A673 (cell line): ENCODE measurements around the gene CDHR1. TPM values are rescaled to one million over a fixed set of nuclear protein-coding genes. Genes with fewer than 3 reads are reported as not detected.

ENCODE experiments used
- BruUV-seq: library from RNA; stranded (reverse); fragments of 400-500 nt; replicated peaks from 2 replicates; lab custom pipeline; 2021; lab: Mats Ljungman, UMichigan
- CTCF ChIA-PET: fragments of 300-600 bp; sonication (Branson Sonifier 250); formaldehyde crosslinking; loops from one replicate; lab custom pipeline; 2022; ENCODE audit warnings: antibody characterized with exemption; lab: Charles Lee
- POLR2A ChIA-PET: fragments of 300-600 bp; sonication (Branson Sonifier 250); formaldehyde crosslinking; loops from one replicate; lab custom pipeline; 2022; ENCODE audit warnings: antibody characterized with exemption; ENCODE audit not compliant: low non-redundant PET; lab: Charles Lee
- DNase-seq: peaks from one replicate; pipeline ENCODE4 v3.0.0-alpha.2; 2015; ENCODE audit warnings: low spot score
- H3K27ac ChIP-seq: fragments of 200-600 bp; sonication (generic); 2 replicates; pipeline ENCODE4 v1.5.1; 2016; ENCODE audit warnings: mixed run types, low read depth, mild to moderate bottlenecking, mixed read lengths, antibody characterized with exemption, low read length; ENCODE audit not compliant: poor library complexity, severe bottlenecking
- H3K27me3 ChIP-seq: fragments of 200-600 bp; sonication (generic); replicated peaks from 2 replicates; pipeline ENCODE4 v1.6.1; 2017; ENCODE audit warnings: mixed run types, low read depth, mild to moderate bottlenecking, mixed read lengths, antibody characterized with exemption, low read length; ENCODE audit not compliant: insufficient read depth, poor library complexity
- H3K36me3 ChIP-seq: fragments of 200-600 bp; sonication (generic); 2 replicates; pipeline ENCODE4 v1.6.1; 2016; ENCODE audit warnings: mixed run types, mild to moderate bottlenecking, mixed read lengths, antibody characterized with exemption, low read length; ENCODE audit not compliant: insufficient read depth, poor library complexity, severe bottlenecking
- H3K4me1 ChIP-seq: fragments of 200-600 bp; sonication (generic); 2 replicates; pipeline ENCODE4 v1.6.1; 2017; ENCODE audit warnings: mixed run types, mild to moderate bottlenecking, mixed read lengths, antibody characterized with exemption, low read length; ENCODE audit not compliant: insufficient read depth, poor library complexity, severe bottlenecking
- H3K4me3 ChIP-seq: fragments of 200-600 bp; sonication (generic); 2 replicates; pipeline ENCODE4 v1.5.1; 2016; ENCODE audit warnings: low read depth, mixed run types, mild to moderate bottlenecking, mixed read lengths, low read length; ENCODE audit not compliant: poor library complexity, severe bottlenecking
- H3K9me3 ChIP-seq: fragments of 200-600 bp; sonication (generic); 2 replicates; pipeline ENCODE4 v1.6.1; 2016; ENCODE audit warnings: mixed run types, low read depth, mild to moderate bottlenecking, mixed read lengths, antibody characterized with exemption, low read length; ENCODE audit not compliant: poor library complexity, severe bottlenecking
- CTCF ChIP-seq: fragments of 300-800, 200-600 bp; sonication (generic); conservative IDR thresholded peaks from 2 replicates; pipeline ENCODE4 v1.5.1; 2017; ENCODE audit warnings: low read depth, mild to moderate bottlenecking, antibody characterized with exemption, low read length, moderate library complexity, mixed read lengths
- EZH2 ChIP-seq: fragments of 200-600 bp; sonication (generic); IDR thresholded peaks from 2 replicates; pipeline ENCODE4 v1.6.1; 2017; ENCODE audit warnings: borderline replicate concordance, low read depth, mild to moderate bottlenecking, mixed read lengths, antibody characterized with exemption, low read length; ENCODE audit not compliant: poor library complexity, severe bottlenecking
- intact Hi-C: fragments of 100-400 bp; cut with micrococcal nuclease; formaldehyde crosslinking; loops from one replicate; pipeline ENCODE4 v1.10.0; 2022; ENCODE audit not compliant: unreplicated experiment
- total RNA-seq: library from RNA; stranded (reverse); gene quantifications from 2 replicates; pipeline ENCODE4 v1.2.3, GENCODE V29; 2021

CDHR1 gene
- total RNA-seq, 1 experiment from 2014 or later = not detected

DNA sequence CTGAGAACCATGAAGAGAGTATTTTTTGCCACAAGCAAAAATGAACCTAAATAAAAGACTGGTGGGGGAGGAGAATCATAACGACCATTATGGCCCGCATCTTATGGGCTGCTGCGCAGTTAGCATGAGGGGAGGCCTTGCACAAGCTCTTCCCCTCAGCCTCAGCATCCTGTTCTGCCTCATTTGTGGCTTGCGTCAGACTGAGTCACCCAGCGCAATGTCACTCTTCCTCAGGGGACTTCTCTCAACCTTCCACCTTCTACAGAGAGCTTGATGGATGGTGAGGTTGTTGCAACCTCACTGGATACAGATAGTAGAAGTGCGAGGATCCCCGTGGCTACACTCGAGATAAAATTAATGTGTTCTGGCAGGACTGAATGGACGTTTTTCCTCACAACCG is 37.6 kb upstream of the CDHR1 start:
- no peaks in the 10 kb centered on the region for H3K9me3 ChIP-seq
- no peak for DNase-seq
- ChIA-PET CTCF (no interaction called here), POLR2A (no interaction called here)
- H3K4me1 ChIP-seq = no peaks in the 10 kb centered on the region
- intact Hi-C loops = no loop called here
- BruUV-seq = no TSS peak
- H3K4me3 ChIP-seq = no peak overlapping the region
- no peak for TF ChIP-seq EZH2
- TF ChIP-seq CTCF = no peak
- peaks cover 10% of the 10 kb centered on the region for H3K27me3 ChIP-seq
- H3K27ac ChIP-seq = no peak overlapping the region
- peaks cover 26% of the 10 kb centered on the region for H3K36me3 ChIP-seq

DNA sequence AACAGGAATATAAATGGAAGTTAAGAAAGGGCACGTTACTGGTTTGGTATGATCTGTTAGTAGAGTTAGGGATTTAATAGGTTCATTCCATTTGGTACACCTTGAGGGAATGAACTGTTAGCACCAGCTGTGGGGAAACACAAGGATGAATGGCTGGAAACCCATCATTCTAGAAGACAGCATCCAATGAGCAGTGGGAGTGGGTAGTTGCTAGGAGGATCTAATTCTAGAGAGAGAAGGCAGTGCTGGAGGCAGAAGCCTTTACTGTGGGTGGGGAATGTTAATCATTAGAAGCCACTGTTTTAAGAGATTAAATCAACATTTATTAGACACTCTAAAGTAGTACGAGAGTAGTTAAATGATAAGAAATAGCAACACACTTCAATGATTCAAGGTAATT is 36.3 kb upstream of the CDHR1 start:
- no peak for DNase-seq
- Histone ChIP-seq H3K36me3 (peaks cover 13% of the 10 kb centered on the region), H3K9me3 (no peaks in the 10 kb centered on the region), H3K27ac (no peak overlapping the region), H3K4me3 (no peak overlapping the region), H3K4me1 (no peaks in the 10 kb centered on the region), H3K27me3 (peaks cover 10% of the 10 kb centered on the region)
- ChIA-PET CTCF (no interaction called here), POLR2A (no interaction called here)
- intact Hi-C loops = no loop called here
- TF ChIP-seq CTCF (no peak), EZH2 (no peak)
- BruUV-seq = no TSS peak

GRCh38 chr10:84158550-84158949 is 35.8 kb upstream of the CDHR1 start:
- no TSS peak for BruUV-seq
- no peak for TF ChIP-seq CTCF
- TF ChIP-seq EZH2 = no peak
- no peaks in the 10 kb centered on the region for H3K9me3 ChIP-seq
- peaks cover 11% of the 10 kb centered on the region for H3K27me3 ChIP-seq
- H3K4me3 ChIP-seq = no peak overlapping the region
- ChIA-PET CTCF (no interaction called here), POLR2A (no interaction called here)
- H3K27ac ChIP-seq = no peak overlapping the region
- peaks cover 8% of the 10 kb centered on the region for H3K36me3 ChIP-seq
- intact Hi-C loops = no loop called here
- no peaks in the 10 kb centered on the region for H3K4me1 ChIP-seq
- no peak for DNase-seq
